Measurements from ENCODE around the gene CARD10. TPM values are rescaled to one million over a fixed set of nuclear protein-coding genes. Genes with fewer than 3 reads are reported as not detected.

Gene CARD10
- total and polyA plus RNA-seq, 2 of the 13 experiments (the other 11 are each of a cell fraction or from before 2014, with no cell fraction given): 35.2 to 55.8 TPM

DNA sequence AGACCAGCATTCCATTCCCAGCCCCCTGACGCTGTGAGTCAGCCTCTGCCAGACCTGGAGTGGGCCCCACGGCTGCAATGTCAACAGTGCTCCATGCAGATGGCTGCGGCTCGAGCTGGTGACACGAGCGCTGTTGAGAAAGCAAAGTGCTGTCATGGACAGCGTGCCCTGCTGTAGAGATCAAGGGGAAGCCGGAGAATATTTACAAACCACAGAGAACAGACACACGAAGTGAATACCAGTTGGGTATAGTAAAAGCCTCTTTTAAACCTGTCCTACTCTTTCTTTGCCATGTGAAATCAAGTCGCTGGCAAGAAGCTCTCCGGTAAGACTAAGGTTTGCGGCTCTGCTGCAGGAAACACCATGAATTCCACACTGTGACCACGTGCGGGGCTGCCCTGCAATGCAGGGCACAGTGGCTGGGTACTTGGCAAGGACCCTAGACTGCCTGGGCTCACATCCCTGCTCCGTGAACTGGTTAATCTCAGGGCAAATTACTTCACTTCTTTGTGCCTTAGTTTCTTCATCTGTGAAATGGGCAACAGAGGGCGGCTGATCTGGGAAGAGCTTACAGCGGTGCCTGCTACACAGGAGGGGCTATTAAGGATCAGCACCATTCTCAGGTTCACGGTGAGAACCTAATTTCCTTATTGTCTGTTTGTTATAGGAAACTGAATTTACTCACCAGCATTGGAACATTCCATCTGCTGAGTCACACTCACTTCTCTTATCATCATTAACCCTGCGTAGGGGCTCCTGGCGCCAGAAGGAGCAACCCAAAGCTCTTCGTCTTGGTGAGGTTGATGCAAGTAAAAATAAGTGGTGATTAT lies 64.1 kb downstream of the CARD10 start (continued):
- TF ChIP-seq, protein P1, sequence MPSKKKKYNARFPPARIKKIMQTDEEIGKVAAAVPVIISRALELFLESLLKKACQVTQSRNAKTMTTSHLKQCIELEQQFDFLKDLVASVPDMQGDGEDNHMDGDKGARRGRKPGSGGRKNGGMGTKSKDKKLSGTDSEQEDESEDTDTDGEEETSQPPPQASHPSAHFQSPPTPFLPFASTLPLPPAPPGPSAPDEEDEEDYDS (CRISPR knock-in tag; IDR thresholded peaks at IDR 0.05): 0 out of 2 replicates have a peak, but pooled peaks have one; percentile 17
- no peak for TF ChIP-seq PAX8 (CRISPR knock-in tag; IDR thresholded peaks at IDR 0.05; ENCODE audit: borderline replicate concordance)
- TF ChIP-seq, protein P2, sequence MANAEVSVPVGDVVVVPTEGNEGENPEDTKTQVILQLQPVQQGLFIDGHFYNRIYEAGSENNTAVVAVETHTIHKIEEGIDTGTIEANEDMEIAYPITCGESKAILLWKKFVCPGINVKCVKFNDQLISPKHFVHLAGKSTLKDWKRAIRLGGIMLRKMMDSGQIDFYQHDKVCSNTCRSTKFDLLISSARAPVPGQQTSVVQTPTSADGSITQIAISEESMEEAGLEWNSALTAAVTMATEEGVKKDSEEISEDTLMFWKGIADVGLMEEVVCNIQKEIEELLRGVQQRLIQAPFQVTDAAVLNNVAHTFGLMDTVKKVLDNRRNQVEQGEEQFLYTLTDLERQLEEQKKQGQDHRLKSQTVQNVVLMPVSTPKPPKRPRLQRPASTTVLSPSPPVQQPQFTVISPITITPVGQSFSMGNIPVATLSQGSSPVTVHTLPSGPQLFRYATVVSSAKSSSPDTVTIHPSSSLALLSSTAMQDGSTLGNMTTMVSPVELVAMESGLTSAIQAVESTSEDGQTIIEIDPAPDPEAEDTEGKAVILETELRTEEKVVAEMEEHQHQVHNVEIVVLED (CRISPR knock-in tag; IDR thresholded peaks at IDR 0.05; ENCODE audit: borderline replicate concordance): no peak
- TF ChIP-seq, protein P3, sequence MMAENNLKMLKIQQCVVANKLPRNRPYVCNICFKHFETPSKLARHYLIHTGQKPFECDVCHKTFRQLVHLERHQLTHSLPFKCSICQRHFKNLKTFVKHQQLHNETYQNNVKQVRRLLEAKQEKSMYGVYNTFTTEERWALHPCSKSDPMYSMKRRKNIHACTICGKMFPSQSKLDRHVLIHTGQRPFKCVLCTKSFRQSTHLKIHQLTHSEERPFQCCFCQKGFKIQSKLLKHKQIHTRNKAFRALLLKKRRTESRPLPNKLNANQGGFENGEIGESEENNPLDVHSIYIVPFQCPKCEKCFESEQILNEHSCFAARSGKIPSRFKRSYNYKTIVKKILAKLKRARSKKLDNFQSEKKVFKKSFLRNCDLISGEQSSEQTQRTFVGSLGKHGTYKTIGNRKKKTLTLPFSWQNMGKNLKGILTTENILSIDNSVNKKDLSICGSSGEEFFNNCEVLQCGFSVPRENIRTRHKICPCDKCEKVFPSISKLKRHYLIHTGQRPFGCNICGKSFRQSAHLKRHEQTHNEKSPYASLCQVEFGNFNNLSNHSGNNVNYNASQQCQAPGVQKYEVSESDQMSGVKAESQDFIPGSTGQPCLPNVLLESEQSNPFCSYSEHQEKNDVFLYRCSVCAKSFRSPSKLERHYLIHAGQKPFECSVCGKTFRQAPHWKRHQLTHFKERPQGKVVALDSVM (CRISPR knock-in tag; IDR thresholded peaks at IDR 0.05): no peak
- TF ChIP-seq SOX6 (IDR thresholded peaks at IDR 0.05): no peak
- 0 out of 2 replicates have a peak, but pooled peaks have one; percentile 15 for TF ChIP-seq SOX6 (CRISPR knock-in tag; IDR thresholded peaks at IDR 0.05)
- 0 out of 2 replicates have a peak, but pooled peaks have one; percentile 22 for TF ChIP-seq ZFX (CRISPR knock-in tag; IDR thresholded peaks at IDR 0.05; ENCODE audit: low read depth)
- TF ChIP-seq, protein P4, sequence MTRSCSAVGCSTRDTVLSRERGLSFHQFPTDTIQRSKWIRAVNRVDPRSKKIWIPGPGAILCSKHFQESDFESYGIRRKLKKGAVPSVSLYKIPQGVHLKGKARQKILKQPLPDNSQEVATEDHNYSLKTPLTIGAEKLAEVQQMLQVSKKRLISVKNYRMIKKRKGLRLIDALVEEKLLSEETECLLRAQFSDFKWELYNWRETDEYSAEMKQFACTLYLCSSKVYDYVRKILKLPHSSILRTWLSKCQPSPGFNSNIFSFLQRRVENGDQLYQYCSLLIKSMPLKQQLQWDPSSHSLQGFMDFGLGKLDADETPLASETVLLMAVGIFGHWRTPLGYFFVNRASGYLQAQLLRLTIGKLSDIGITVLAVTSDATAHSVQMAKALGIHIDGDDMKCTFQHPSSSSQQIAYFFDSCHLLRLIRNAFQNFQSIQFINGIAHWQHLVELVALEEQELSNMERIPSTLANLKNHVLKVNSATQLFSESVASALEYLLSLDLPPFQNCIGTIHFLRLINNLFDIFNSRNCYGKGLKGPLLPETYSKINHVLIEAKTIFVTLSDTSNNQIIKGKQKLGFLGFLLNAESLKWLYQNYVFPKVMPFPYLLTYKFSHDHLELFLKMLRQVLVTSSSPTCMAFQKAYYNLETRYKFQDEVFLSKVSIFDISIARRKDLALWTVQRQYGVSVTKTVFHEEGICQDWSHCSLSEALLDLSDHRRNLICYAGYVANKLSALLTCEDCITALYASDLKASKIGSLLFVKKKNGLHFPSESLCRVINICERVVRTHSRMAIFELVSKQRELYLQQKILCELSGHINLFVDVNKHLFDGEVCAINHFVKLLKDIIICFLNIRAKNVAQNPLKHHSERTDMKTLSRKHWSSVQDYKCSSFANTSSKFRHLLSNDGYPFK (CRISPR knock-in tag; IDR thresholded peaks at IDR 0.05; ENCODE audit: borderline replicate concordance): no peak
- TF ChIP-seq MED1 (CRISPR knock-in tag; IDR thresholded peaks at IDR 0.05): peak; percentile 37; the same call in 1 of the 2 replicates
- TF ChIP-seq, protein P5, sequence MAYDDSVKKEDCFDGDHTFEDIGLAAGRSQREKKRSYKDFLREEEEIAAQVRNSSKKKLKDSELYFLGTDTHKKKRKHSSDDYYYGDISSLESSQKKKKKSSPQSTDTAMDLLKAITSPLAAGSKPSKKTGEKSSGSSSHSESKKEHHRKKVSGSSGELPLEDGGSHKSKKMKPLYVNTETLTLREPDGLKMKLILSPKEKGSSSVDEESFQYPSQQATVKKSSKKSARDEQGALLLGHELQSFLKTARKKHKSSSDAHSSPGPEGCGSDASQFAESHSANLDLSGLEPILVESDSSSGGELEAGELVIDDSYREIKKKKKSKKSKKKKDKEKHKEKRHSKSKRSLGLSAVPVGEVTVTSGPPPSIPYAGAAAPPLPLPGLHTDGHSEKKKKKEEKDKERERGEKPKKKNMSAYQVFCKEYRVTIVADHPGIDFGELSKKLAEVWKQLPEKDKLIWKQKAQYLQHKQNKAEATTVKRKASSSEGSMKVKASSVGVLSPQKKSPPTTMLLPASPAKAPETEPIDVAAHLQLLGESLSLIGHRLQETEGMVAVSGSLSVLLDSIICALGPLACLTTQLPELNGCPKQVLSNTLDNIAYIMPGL (CRISPR knock-in tag; IDR thresholded peaks at IDR 0.05; ENCODE audit: borderline replicate concordance in 1 of 2, low read depth in 1 of 2): peak in 1 of 2 experiments; percentile 54; a peak in 1 of 4 replicates
- TF ChIP-seq ZNF879 (CRISPR knock-in tag; IDR thresholded peaks at IDR 0.05): no peak
- TF ChIP-seq, protein P6, sequence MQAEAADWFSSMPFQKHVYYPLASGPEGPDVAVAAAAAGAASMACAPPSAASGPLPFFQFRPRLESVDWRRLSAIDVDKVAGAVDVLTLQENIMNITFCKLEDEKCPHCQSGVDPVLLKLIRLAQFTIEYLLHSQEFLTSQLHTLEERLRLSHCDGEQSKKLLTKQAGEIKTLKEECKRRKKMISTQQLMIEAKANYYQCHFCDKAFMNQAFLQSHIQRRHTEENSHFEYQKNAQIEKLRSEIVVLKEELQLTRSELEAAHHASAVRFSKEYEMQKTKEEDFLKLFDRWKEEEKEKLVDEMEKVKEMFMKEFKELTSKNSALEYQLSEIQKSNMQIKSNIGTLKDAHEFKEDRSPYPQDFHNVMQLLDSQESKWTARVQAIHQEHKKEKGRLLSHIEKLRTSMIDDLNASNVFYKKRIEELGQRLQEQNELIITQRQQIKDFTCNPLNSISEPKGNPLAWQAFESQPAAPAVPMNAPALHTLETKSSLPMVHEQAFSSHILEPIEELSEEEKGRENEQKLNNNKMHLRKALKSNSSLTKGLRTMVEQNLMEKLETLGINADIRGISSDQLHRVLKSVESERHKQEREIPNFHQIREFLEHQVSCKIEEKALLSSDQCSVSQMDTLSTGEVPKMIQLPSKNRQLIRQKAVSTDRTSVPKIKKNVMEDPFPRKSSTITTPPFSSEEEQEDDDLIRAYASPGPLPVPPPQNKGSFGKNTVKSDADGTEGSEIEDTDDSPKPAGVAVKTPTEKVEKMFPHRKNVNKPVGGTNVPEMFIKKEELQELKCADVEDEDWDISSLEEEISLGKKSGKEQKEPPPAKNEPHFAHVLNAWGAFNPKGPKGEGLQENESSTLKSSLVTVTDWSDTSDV (CRISPR knock-in tag; IDR thresholded peaks at IDR 0.05): no peak
- no peak for TF ChIP-seq RFXAP (CRISPR knock-in tag; IDR thresholded peaks at IDR 0.05; ENCODE audit: borderline replicate concordance)
- TF ChIP-seq ZSCAN21 (CRISPR knock-in tag; IDR thresholded peaks at IDR 0.05; ENCODE audit: borderline replicate concordance): no peak; the same call in 1 of the 2 replicates
- TF ChIP-seq TBX3 (IDR thresholded peaks at IDR 0.05; ENCODE audit: borderline replicate concordance): no peak

Data from HepG2 (cell line).